ENCODE measurements around the gene LRRC8A. TPM values are rescaled to one million over a fixed set of nuclear protein-coding genes. Genes with fewer than 3 reads are reported as not detected.

LRRC8A gene
- total and polyA plus RNA-seq, 2 of the 13 experiments (the other 11 are each of a cell fraction or from before 2014, with no cell fraction given), result 16.1 to 40.6 TPM

DNA sequence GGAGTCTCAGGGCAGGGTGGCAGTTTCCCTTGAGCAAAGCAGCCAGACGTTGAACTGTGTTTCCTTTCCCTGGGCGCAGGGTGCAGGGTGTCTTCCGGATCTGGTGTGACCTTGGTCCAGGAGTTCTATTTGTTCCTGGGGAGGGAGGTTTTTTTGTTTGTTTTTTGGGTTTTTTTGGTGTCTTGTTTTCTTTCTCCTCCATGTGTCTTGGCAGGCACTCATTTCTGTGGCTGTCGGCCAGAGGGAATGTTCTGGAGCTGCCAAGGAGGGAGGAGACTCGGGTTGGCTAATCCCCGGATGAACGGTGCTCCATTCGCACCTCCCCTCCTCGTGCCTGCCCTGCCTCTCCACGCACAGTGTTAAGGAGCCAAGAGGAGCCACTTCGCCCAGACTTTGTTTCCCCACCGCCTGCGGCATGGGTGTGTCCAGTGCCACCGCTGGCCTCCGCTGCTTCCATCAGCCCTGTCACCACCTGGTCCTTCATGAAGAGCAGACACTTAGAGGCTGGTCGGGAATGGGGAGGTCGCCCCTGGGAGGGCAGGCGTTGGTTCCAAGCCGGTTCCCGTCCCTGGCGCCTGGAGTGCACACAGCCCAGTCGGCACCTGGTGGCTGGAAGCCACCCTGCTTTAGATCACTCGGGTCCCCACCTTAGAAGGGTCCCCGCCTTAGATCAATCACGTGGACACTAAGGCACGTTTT is 35.4 kb downstream of the LRRC8A start (continued):
- TF ChIP-seq SNAI1 (CRISPR knock-in tag; IDR thresholded peaks at IDR 0.05; ENCODE audit: borderline replicate concordance), result no peak
- no peak for TF ChIP-seq NR2F2 (IDR thresholded peaks at IDR 0.05; ENCODE audit: borderline replicate concordance, low read depth)
- no peak for TF ChIP-seq RAD21 (CRISPR knock-in tag; IDR thresholded peaks at IDR 0.05)
- TF ChIP-seq, protein P1, sequence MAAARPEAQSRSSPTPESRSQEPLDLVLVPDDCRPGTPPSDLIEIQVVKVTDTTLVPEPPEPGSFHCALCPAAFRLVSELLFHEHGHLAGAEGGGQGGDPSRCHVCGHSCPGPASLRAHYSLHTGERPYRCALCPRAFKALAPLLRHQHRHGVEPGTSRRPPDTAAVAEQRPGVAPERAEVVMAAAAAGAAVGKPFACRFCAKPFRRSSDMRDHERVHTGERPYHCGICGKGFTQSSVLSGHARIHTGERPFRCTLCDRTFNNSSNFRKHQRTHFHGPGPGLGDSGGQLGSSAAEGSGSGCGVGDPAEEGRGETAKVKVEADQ (CRISPR knock-in tag; IDR thresholded peaks at IDR 0.05; ENCODE audit: borderline replicate concordance), result no peak
- TF ChIP-seq SPEN (CRISPR knock-in tag; IDR thresholded peaks at IDR 0.05; ENCODE audit: low read depth), result peak; percentile 35; the same call in 1 of the 2 replicates
- no peak for TF ChIP-seq ZKSCAN5 (CRISPR knock-in tag; IDR thresholded peaks at IDR 0.05)
- TF ChIP-seq, protein P2, sequence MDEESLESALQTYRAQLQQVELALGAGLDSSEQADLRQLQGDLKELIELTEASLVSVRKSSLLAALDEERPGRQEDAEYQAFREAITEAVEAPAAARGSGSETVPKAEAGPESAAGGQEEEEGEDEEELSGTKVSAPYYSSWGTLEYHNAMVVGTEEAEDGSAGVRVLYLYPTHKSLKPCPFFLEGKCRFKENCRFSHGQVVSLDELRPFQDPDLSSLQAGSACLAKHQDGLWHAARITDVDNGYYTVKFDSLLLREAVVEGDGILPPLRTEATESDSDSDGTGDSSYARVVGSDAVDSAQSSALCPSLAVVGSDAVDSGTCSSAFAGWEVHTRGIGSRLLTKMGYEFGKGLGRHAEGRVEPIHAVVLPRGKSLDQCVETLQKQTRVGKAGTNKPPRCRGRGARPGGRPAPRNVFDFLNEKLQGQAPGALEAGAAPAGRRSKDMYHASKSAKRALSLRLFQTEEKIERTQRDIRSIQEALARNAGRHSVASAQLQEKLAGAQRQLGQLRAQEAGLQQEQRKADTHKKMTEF (CRISPR knock-in tag; IDR thresholded peaks at IDR 0.05), result 0 out of 2 replicates have a peak, but pooled peaks have one; percentile 34
- TF ChIP-seq, protein P3, sequence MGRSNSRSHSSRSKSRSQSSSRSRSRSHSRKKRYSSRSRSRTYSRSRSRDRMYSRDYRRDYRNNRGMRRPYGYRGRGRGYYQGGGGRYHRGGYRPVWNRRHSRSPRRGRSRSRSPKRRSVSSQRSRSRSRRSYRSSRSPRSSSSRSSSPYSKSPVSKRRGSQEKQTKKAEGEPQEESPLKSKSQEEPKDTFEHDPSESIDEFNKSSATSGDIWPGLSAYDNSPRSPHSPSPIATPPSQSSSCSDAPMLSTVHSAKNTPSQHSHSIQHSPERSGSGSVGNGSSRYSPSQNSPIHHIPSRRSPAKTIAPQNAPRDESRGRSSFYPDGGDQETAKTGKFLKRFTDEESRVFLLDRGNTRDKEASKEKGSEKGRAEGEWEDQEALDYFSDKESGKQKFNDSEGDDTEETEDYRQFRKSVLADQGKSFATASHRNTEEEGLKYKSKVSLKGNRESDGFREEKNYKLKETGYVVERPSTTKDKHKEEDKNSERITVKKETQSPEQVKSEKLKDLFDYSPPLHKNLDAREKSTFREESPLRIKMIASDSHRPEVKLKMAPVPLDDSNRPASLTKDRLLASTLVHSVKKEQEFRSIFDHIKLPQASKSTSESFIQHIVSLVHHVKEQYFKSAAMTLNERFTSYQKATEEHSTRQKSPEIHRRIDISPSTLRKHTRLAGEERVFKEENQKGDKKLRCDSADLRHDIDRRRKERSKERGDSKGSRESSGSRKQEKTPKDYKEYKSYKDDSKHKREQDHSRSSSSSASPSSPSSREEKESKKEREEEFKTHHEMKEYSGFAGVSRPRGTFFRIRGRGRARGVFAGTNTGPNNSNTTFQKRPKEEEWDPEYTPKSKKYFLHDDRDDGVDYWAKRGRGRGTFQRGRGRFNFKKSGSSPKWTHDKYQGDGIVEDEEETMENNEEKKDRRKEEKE (IDR thresholded peaks at IDR 0.05), result no peak
- TF ChIP-seq SIN3A (IDR thresholded peaks at IDR 0.05; ENCODE audit: borderline replicate concordance, low read depth, low read length), result no peak
- TF ChIP-seq FIP1L1 (IDR thresholded peaks at IDR 0.05; ENCODE audit: borderline replicate concordance, insufficient read depth, low read depth, low read length), result no peak
- TF ChIP-seq REPIN1 (CRISPR knock-in tag; IDR thresholded peaks at IDR 0.05; ENCODE audit: borderline replicate concordance, low read depth), result 0 out of 2 replicates have a peak, but pooled peaks have one; percentile 38
- TF ChIP-seq TBL1XR1 (IDR thresholded peaks at IDR 0.05; ENCODE audit: borderline replicate concordance, low read length, partially characterized antibody), result no peak
- no peak for TF ChIP-seq HMG20A (CRISPR knock-in tag; IDR thresholded peaks at IDR 0.05; ENCODE audit: borderline replicate concordance)
- TF ChIP-seq ZNF616 (CRISPR knock-in tag; IDR thresholded peaks at IDR 0.05; ENCODE audit: low read depth), result 0 out of 2 replicates have a peak, but pooled peaks have one; percentile 60
- TF ChIP-seq HIVEP1 (CRISPR knock-in tag; IDR thresholded peaks at IDR 0.05), result no peak; the same call in 1 of the 2 replicates
- TF ChIP-seq, protein P4, sequence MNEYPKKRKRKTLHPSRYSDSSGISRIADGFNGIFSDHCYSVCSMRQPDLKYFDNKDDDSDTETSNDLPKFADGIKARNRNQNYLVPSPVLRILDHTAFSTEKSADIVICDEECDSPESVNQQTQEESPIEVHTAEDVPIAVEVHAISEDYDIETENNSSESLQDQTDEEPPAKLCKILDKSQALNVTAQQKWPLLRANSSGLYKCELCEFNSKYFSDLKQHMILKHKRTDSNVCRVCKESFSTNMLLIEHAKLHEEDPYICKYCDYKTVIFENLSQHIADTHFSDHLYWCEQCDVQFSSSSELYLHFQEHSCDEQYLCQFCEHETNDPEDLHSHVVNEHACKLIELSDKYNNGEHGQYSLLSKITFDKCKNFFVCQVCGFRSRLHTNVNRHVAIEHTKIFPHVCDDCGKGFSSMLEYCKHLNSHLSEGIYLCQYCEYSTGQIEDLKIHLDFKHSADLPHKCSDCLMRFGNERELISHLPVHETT (CRISPR knock-in tag; conservative IDR thresholded peaks at IDR 0.05), result no peak
- TF ChIP-seq ZNF572 (CRISPR knock-in tag; IDR thresholded peaks at IDR 0.05), result no peak
- 0 out of 2 replicates have a peak, but pooled peaks have one; percentile 18 for TF ChIP-seq CBX5 (CRISPR knock-in tag; IDR thresholded peaks at IDR 0.05; ENCODE audit: borderline replicate concordance)
- TF ChIP-seq, protein P5, sequence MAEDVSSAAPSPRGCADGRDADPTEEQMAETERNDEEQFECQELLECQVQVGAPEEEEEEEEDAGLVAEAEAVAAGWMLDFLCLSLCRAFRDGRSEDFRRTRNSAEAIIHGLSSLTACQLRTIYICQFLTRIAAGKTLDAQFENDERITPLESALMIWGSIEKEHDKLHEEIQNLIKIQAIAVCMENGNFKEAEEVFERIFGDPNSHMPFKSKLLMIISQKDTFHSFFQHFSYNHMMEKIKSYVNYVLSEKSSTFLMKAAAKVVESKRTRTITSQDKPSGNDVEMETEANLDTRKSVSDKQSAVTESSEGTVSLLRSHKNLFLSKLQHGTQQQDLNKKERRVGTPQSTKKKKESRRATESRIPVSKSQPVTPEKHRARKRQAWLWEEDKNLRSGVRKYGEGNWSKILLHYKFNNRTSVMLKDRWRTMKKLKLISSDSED (CRISPR knock-in tag; IDR thresholded peaks at IDR 0.05), result no peak
